ENCODE data around the gene KPNA3.

DNA sequence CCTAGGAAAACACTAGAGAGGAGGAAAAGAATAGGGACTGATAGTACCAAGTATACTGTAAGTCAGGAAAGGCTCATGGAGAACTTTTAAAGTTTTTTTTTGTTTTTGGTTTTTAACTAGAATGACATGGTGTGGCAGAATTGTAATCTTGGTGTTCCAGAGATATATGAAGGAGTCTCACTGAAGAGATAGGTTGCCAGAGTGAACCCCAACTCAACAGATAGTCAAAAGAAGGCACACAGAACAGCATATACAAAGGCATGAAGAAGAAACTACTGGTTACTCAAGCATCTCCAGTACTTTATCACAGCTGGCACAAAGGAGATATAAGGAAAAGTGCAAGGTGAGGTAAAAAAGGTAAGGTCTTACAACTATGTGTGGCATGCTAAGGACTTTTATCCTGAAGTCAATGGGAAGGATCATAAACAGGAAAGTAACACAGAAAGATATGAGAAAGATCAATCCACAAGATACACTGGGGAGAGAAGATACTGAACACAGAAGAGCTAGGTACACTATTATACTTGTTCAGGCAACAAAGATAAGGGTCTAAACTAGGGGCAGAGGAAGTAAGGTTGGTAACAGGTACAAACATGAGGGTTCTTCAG, 6.0 kb downstream of the KPNA3 start:
- TF ChIP-seq EZH2 (optimal IDR thresholded peaks at IDR 0.05; ENCODE audit: low read depth, low read length) (no peak), EZH2phosphoT487 (IDR thresholded peaks at IDR 0.05; ENCODE audit: low read length) (no peak)
- TF ChIP-seq, protein P1, sequence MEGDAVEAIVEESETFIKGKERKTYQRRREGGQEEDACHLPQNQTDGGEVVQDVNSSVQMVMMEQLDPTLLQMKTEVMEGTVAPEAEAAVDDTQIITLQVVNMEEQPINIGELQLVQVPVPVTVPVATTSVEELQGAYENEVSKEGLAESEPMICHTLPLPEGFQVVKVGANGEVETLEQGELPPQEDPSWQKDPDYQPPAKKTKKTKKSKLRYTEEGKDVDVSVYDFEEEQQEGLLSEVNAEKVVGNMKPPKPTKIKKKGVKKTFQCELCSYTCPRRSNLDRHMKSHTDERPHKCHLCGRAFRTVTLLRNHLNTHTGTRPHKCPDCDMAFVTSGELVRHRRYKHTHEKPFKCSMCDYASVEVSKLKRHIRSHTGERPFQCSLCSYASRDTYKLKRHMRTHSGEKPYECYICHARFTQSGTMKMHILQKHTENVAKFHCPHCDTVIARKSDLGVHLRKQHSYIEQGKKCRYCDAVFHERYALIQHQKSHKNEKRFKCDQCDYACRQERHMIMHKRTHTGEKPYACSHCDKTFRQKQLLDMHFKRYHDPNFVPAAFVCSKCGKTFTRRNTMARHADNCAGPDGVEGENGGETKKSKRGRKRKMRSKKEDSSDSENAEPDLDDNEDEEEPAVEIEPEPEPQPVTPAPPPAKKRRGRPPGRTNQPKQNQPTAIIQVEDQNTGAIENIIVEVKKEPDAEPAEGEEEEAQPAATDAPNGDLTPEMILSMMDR (IDR thresholded peaks at IDR 0.05; ENCODE audit: low read length) = no peak
